Measurements from ENCODE around the gene FRMPD2. TPM values are rescaled to one million over a fixed set of nuclear protein-coding genes. Genes with fewer than 3 reads are reported as not detected.

FRMPD2 gene
- polyA plus RNA-seq, 1 donor from 2014 or later: 0.14 TPM

DNA sequence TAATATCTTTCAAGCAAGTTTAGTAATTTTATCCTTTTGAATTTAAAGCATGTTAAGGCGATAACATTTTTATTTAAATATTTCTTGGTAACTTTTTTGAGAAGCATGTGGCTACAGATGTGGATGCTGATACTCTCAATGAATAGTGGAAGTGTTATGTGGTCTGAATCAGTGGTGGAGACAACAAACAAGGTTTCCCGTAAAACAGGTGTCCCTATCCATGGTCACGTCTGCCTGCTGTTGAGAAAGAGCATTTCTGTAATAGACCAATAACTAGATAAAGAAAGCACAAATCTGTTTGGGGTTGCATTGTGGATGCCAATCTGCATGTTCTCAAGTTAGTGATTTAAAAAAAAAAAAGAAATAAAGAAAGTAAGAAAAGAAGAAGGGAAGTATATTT lies 18.1 kb upstream of the FRMPD2 start:
- Histone ChIP-seq H3K9me2 (ENCODE audit: insufficient read depth, low read length) (no peaks in the 10 kb centered on the region), H4K20me1 (ENCODE audit: insufficient read depth) (no peaks in the 10 kb centered on the region), H3K9me3 (ENCODE audit: low read length) (no peaks in the 10 kb centered on the region), H3K79me2 (replicated peaks; ENCODE audit: insufficient read depth, low read length) (no peaks in the 10 kb centered on the region), H3K27ac (ENCODE audit: low read length) (no peak overlapping the region), H3K4me2 (ENCODE audit: low read length) (no peak overlapping the region), H2AFZ (ENCODE audit: low read depth, low read length) (no peak overlapping the region), H3K27me3 (ENCODE audit: insufficient read depth, low read depth, low read length) (no peaks in the 10 kb centered on the region), H3K4me3 (ENCODE audit: low read length) (no peak overlapping the region), H3K36me3 (ENCODE audit: insufficient read depth, low read length) (no peaks in the 10 kb centered on the region), H3K9ac (ENCODE audit: low read length) (no peak overlapping the region), H3F3A (ENCODE audit: insufficient read depth, low read length, poor library complexity, severe bottlenecking) (no peaks in the 10 kb centered on the region)
- no peak for TF ChIP-seq EZH2 (IDR thresholded peaks at IDR 0.05; ENCODE audit: borderline replicate concordance, insufficient read depth, low read length, poor library complexity, severe bottlenecking)
- TF ChIP-seq POLR2AphosphoS5 (IDR thresholded peaks at IDR 0.05): no peak
- TF ChIP-seq, protein P1, sequence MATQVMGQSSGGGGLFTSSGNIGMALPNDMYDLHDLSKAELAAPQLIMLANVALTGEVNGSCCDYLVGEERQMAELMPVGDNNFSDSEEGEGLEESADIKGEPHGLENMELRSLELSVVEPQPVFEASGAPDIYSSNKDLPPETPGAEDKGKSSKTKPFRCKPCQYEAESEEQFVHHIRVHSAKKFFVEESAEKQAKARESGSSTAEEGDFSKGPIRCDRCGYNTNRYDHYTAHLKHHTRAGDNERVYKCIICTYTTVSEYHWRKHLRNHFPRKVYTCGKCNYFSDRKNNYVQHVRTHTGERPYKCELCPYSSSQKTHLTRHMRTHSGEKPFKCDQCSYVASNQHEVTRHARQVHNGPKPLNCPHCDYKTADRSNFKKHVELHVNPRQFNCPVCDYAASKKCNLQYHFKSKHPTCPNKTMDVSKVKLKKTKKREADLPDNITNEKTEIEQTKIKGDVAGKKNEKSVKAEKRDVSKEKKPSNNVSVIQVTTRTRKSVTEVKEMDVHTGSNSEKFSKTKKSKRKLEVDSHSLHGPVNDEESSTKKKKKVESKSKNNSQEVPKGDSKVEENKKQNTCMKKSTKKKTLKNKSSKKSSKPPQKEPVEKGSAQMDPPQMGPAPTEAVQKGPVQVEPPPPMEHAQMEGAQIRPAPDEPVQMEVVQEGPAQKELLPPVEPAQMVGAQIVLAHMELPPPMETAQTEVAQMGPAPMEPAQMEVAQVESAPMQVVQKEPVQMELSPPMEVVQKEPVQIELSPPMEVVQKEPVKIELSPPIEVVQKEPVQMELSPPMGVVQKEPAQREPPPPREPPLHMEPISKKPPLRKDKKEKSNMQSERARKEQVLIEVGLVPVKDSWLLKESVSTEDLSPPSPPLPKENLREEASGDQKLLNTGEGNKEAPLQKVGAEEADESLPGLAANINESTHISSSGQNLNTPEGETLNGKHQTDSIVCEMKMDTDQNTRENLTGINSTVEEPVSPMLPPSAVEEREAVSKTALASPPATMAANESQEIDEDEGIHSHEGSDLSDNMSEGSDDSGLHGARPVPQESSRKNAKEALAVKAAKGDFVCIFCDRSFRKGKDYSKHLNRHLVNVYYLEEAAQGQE (IDR thresholded peaks at IDR 0.05; ENCODE audit: borderline replicate concordance): no peak
- TF ChIP-seq EP300 (conservative IDR thresholded peaks at IDR 0.05; ENCODE audit: poor library complexity, severe bottlenecking): no peak
- TF ChIP-seq TAF1 (IDR thresholded peaks at IDR 0.05; ENCODE audit: low read depth): no peak
- no peak for TF ChIP-seq RAD21 (conservative IDR thresholded peaks at IDR 0.05)
- TF ChIP-seq, protein P2, sequence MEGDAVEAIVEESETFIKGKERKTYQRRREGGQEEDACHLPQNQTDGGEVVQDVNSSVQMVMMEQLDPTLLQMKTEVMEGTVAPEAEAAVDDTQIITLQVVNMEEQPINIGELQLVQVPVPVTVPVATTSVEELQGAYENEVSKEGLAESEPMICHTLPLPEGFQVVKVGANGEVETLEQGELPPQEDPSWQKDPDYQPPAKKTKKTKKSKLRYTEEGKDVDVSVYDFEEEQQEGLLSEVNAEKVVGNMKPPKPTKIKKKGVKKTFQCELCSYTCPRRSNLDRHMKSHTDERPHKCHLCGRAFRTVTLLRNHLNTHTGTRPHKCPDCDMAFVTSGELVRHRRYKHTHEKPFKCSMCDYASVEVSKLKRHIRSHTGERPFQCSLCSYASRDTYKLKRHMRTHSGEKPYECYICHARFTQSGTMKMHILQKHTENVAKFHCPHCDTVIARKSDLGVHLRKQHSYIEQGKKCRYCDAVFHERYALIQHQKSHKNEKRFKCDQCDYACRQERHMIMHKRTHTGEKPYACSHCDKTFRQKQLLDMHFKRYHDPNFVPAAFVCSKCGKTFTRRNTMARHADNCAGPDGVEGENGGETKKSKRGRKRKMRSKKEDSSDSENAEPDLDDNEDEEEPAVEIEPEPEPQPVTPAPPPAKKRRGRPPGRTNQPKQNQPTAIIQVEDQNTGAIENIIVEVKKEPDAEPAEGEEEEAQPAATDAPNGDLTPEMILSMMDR (IDR thresholded peaks at IDR 0.05; ENCODE audit: poor library complexity, severe bottlenecking): no peak
- no peak for TF ChIP-seq SMC3 (conservative IDR thresholded peaks at IDR 0.05; ENCODE audit: poor library complexity)
- no peak for TF ChIP-seq MXI1 (conservative IDR thresholded peaks at IDR 0.05; ENCODE audit: poor library complexity, severe bottlenecking)

DNA sequence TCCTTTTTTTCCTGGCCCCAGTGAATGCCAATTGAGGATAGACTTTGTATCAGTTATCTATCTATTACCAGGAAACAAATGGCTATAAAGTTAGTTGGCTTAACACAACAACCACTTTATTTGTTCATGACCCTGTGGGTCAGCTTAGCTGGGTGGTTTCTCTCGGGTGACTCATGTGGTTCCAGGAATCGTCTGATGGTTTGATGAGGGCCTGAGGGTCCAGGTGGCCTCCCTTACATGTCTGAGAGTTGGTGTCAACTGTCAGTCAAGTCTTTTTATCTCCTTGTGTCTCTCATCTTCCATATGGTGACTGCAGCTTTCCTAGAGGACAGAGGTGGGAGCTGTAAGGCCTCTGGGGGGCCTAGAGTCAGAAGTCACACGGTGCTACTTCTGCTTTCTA lies 16.7 kb upstream of the FRMPD2 start:
- Histone ChIP-seq H3K79me2 (replicated peaks; ENCODE audit: insufficient read depth, low read length) (no peaks in the 10 kb centered on the region), H3K9me2 (ENCODE audit: insufficient read depth, low read length) (no peaks in the 10 kb centered on the region), H3K4me2 (ENCODE audit: low read length) (no peak overlapping the region), H3K27ac (ENCODE audit: low read length) (no peak overlapping the region), H3K9me3 (ENCODE audit: low read length) (no peaks in the 10 kb centered on the region), H3K27me3 (ENCODE audit: insufficient read depth, low read depth, low read length) (no peaks in the 10 kb centered on the region), H3K36me3 (ENCODE audit: insufficient read depth, low read length) (no peaks in the 10 kb centered on the region), H3F3A (ENCODE audit: insufficient read depth, low read length, poor library complexity, severe bottlenecking) (no peaks in the 10 kb centered on the region), H2AFZ (ENCODE audit: low read depth, low read length) (no peak overlapping the region), H3K4me3 (ENCODE audit: low read length) (no peak overlapping the region), H3K9ac (ENCODE audit: low read length) (no peak overlapping the region), H4K20me1 (ENCODE audit: insufficient read depth) (no peaks in the 10 kb centered on the region)
- no peak for TF ChIP-seq RAD21 (conservative IDR thresholded peaks at IDR 0.05)
- TF ChIP-seq SMC3 (conservative IDR thresholded peaks at IDR 0.05; ENCODE audit: poor library complexity): no peak
- TF ChIP-seq POLR2AphosphoS5 (IDR thresholded peaks at IDR 0.05): no peak
- TF ChIP-seq, protein P2 (IDR thresholded peaks at IDR 0.05; ENCODE audit: poor library complexity, severe bottlenecking): no peak
- TF ChIP-seq EP300 (conservative IDR thresholded peaks at IDR 0.05; ENCODE audit: poor library complexity, severe bottlenecking): no peak
- no peak for TF ChIP-seq TAF1 (IDR thresholded peaks at IDR 0.05; ENCODE audit: low read depth)
- TF ChIP-seq EZH2 (IDR thresholded peaks at IDR 0.05; ENCODE audit: borderline replicate concordance, insufficient read depth, low read length, poor library complexity, severe bottlenecking): no peak
- TF ChIP-seq MXI1 (conservative IDR thresholded peaks at IDR 0.05; ENCODE audit: poor library complexity, severe bottlenecking): no peak
- TF ChIP-seq, protein P1 (IDR thresholded peaks at IDR 0.05; ENCODE audit: borderline replicate concordance): no peak
